HG02763 (cell line): ENCODE measurements around the gene PIEZO1.
"Not testable (repeated sequence)": the region's sequence is repeated elsewhere in the genome, so short reads cannot be mapped to it uniquely, and the experiment has no call there.

ENCODE experiments used
- ATAC-seq: cut with Tn5 transposase; IDR thresholded peaks from one replicate; pipeline ENCODE4 v1.9.1; 2021; ENCODE audit warnings: mild to moderate bottlenecking, moderate library complexity; ENCODE audit not compliant: unreplicated experiment

The PIEZO1 gene

GRCh38 chr16:88678224-88678979 is 106.6 kb downstream of the PIEZO1 start:
- ATAC-seq = no peak

GRCh38 chr16:88677721-88678120 is 107.3 kb downstream of the PIEZO1 start:
- ATAC-seq = no peak

- ATAC-seq = no peak
These were observed 108.3 kb downstream of the PIEZO1 start for GRCh38 chr16:88676502-88677242.

- no peak for ATAC-seq
These were observed 111.2 kb downstream of the PIEZO1 start for GRCh38 chr16:88673716-88674379.

- ATAC-seq = no peak
These were observed 112.2 kb downstream of the PIEZO1 start for GRCh38 chr16:88672776-88673175.

DNA sequence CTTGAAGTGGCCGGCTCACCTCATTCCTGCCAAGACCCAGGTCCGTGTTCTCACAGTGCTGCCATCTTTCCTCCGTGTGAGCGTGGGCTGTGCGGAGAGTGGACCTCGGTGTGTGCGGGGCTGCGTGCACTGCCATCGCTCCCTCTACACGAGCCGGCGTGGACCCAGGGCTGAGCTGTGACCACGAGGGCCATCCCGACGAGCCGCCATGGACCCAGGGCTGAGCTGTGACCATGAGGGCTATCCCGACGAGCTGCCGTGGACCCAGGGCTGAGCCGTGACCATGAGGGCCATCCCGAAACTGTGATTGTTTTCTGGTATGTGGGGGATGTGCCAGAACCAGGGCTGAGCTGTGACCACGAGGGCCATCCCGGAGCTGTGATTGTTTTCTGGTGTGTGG is 113.2 kb downstream of the PIEZO1 start:
- ATAC-seq = no peak

- ATAC-seq = no peak
These were observed 115.0 kb downstream of the PIEZO1 start for GRCh38 chr16:88669980-88670379.

GRCh38 chr16:88669493-88669892 is 115.5 kb downstream of the PIEZO1 start:
- not testable (repeated sequence) for ATAC-seq

DNA sequence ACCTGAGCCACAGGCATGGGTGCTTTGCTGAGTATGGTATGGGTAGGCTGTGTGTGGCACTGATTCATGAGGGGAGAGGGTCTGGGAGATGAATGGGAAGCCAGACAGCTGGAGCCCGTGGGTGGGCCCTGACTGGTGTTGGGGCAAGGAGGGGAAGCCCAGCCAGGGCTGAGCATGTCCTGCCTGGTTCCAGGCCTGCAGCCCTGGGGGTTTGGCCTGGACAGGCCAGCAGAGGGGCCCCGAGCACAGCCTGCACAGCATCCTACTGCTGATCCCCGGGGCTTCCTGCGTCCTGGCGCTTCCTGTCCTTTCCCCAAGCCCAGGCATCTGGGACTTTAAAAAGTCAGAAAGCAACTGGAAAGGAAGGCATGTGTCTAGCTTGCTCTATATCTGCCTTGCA is 117.6 kb downstream of the PIEZO1 start:
- no peak for ATAC-seq

DNA sequence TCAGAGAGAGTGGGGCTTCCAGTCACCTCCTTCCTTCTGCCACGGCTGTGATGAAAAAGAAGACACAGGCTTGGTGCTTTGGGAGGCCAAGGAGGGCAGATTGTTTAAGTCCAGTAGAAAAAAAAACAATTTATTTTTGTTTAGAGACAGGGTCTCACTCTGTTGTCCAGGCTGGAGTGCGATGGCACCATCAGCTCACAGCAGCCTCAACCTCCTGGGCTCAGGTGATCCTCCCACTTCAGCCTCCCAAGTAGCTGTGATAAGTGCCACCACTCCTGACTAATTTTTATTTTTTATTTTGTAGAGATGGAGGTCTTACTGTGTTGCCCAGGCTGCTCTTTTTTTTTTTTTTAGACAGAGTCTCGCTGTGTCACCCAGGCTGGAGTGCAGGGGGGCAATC is 119.5 kb downstream of the PIEZO1 start:
- ATAC-seq = no peak
